HG02973 (cell line): ENCODE measurements around the gene RGL1.
"Not testable (repeated sequence)": the region's sequence is repeated elsewhere in the genome, so short reads cannot be mapped to it uniquely, and the experiment has no call there.

Experiments used
- ATAC-seq: cut with Tn5 transposase; IDR thresholded peaks from one replicate; pipeline ENCODE4 v1.9.1; 2021; ENCODE audit warnings: moderate library complexity; ENCODE audit not compliant: unreplicated experiment

The RGL1 gene

GRCh38 chr1:183804916-183805841 lies at the start of gene RGL1:
Gene RGL1 (plus strand): TSS chr1:183805120. CDS start chr1:183805298, 178 bp downstream.
- ATAC-seq, result peak; percentile 64

GRCh38 chr1:183756326-183756725 lies 48.6 kb upstream of the RGL1 start:
- no peak for ATAC-seq

DNA sequence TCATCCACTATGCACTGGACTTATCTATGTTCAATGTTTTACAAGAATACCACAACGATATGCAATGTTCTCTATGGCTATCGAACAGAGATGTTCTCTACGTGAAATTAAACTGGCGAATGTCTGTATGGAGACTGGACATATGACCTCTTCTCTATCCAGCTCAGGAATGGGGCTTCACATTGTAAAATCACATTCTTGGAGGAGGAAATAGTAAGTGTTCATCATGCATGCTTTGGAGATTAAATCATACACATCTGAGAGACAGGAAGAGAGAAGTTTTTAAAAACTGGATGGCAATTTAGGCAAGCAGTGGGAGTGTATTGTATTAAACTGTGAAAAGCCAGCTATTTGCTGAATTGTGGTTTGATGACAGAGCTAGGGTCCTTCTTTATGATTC lies 47.9 kb upstream of the RGL1 start:
- ATAC-seq, result no peak

DNA sequence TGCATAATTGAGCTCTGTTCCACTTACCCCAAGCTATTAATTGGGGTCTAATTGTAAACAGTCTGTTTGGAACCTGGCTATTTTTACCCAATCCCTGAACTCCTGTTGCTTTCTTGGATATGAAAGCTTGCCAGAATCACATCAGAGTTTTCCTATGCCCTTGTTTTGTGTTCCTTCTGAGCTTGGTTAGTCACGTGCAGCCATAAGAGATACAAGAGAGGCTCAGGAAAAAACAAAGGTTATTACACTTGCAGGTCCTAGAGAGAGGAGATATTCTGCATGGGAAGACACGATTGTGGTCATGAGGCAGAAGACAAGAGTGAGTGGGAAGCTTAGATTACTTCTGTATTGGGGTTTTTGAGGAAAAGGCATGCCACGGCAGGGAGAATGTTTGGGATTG lies 46.0 kb upstream of the RGL1 start:
- no peak for ATAC-seq

GRCh38 chr1:183760661-183761060 lies 44.3 kb upstream of the RGL1 start:
- no peak for ATAC-seq

GRCh38 chr1:183761871-183762270 lies 43.0 kb upstream of the RGL1 start:
- ATAC-seq, result no peak

- ATAC-seq, result not testable (repeated sequence)
These were observed 42.1 kb upstream of the RGL1 start for GRCh38 chr1:183762856-183763255.

DNA sequence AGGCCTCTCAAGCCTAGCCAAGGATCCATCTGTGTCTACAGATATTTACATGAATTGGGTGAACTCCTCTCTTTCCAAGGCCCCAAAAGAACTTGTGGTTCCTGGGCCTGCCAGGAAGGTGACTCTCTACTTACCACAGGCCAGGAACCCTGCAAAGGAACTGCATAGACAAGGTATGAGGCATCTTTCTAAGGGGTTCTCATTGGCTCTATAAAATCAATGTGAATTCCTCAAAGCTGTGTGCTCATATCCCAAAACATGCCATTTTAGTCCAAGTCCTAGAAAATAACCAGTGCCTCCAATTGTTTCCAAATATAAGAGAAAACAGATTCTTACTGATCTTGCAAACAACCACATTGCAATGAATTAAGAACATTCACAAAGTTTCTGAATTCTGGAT lies 39.9 kb upstream of the RGL1 start:
- ATAC-seq, result no peak

DNA sequence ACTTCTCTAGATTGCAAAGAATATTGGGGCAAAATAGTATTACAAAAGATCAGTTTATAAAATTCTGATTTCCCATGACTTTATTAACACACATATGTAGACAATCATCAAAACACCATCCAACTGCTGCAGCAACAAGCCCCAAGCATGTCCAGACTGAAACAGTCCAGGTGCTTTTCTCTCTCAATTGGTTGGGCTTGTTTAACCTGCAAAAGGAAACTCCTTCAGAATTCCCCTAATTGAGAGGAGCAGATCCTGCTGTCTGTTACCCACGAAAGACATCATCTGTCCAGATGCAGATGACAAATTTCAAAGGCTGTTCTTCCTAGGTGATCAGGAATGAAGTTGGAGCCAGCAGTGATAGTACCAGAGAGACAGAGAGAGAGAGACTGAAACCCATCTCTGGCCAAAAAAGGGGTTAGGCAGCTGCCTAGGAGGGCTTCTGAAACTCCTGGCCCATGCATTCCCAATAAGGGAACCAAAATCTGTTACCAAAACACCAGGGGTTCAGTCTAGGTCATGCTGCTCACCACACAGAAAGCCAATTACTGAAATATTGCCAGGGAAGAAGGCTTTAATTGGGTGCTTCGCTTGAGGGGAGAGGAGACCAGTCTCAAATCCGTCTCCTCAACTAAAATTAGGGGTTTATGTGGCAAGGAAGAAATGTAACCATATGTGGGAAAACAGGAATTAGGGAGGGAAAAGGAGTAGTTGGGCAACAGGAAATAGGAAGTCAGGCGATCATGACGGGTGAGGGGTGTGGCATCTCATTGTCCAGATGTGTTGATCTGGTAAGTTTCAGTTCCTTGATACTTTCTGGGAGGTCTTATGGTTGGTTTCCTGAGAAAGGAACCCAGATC lies 34.7 kb upstream of the RGL1 start:
- ATAC-seq, result no peak

- no peak for ATAC-seq
These were observed 34.1 kb upstream of the RGL1 start for GRCh38 chr1:183770816-183771128.

DNA sequence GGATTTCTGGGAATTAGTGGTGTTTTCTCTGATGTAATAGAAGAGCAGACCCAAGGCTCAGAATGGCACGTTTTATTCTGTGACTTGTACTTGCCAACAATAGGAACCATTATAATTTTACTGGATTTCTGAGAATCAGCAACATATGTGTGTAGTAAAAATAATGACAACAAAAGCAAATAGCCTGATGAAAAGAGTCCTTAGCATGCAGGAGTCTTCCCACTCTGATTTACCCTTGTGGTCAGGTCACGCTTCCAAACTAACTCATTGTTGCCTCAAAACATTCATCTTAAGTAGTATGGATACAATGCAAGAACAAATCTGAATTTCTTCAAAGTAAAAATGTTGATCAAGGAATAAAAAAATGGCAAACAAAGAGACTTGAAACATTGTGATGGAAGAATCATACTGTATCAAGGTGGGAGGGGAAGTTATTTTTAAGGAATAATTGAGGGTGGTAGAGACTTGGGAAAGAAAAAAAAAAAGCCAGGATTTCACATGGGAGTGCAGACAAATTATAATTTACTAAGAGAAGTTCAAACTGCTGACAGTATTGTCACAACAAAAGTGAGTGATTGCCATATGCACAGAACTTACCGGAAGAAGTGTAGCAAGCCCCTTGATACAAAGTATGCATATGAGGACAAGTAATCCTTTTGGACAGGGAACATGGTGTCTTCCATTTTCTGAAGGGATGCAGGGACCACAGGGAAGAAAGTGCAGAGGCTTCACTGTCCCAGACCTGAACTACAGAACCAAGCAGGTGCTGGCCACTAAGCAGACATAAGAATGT lies 31.2 kb upstream of the RGL1 start:
- no peak for ATAC-seq

GRCh38 chr1:183774938-183775337 lies 30.0 kb upstream of the RGL1 start:
- no peak for ATAC-seq

GRCh38 chr1:183776731-183777130 lies 28.2 kb upstream of the RGL1 start:
- no peak for ATAC-seq

- ATAC-seq, result no peak
These were observed 27.6 kb upstream of the RGL1 start for GRCh38 chr1:183777328-183777727.

- no peak for ATAC-seq
These were observed 26.9 kb upstream of the RGL1 start for GRCh38 chr1:183778045-183778444.

- no peak for ATAC-seq
These were observed 26.1 kb upstream of the RGL1 start for GRCh38 chr1:183778568-183779433.

- no peak for ATAC-seq
These were observed 24.8 kb upstream of the RGL1 start for GRCh38 chr1:183780159-183780558.

DNA sequence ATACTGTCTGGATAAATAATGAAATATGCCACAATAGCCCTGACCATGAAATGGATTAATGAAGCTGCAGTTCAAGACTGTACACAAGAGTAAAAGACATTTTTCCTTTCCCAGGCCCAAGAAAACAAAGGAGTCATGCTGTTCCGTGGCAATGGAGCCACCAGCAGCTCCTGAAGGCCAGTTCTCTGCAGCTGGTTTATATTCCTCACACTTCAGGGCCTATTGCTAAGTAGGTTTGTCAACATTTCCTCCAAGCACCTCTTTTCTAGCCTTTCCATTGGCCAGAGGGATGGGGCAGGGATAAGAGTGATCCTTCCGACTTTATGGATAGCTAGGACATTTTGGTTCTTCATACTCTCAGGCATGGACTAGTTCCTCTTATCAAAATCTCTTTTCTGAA lies 24.2 kb upstream of the RGL1 start:
- ATAC-seq, result no peak

- no peak for ATAC-seq
These were observed 21.6 kb upstream of the RGL1 start for GRCh38 chr1:183783342-183783741.
